Kidney epithelial cell (primary cell): Measurements from ENCODE around the gene RAB6B. TPM values are rescaled to one million over a fixed set of nuclear protein-coding genes. Genes with fewer than 3 reads are reported as not detected.

Source experiments
- DNase-seq: peaks from one replicate; pipeline ENCODE4 v3.0.0-alpha.2; 2010; ENCODE audit warnings: low read depth
- H3K27me3 ChIP-seq: 2 replicates; pipeline ENCODE4 v1.6.0; 2011; ENCODE audit warnings: low read length; ENCODE audit not compliant: control insufficient read depth, insufficient read depth
- H3K36me3 ChIP-seq: 2 replicates; pipeline ENCODE4 v1.5.1; 2011; ENCODE audit warnings: low read length; ENCODE audit not compliant: control insufficient read depth, insufficient read depth
- H3K4me3 ChIP-seq: 2 replicates; pipeline ENCODE4 v1.5.1; 2011; ENCODE audit warnings: low read depth, mild to moderate bottlenecking, control low read depth, low read length
- CTCF ChIP-seq: IDR thresholded peaks from 2 replicates; pipeline ENCODE4 v1.5.1; 2011; ENCODE audit warnings: mild to moderate bottlenecking, moderate library complexity, low read length, control low read depth, inconsistent platforms; ENCODE audit not compliant: insufficient read depth, poor library complexity, severe bottlenecking
- total RNA-seq: library from RNA; depleted of rRNA; stranded (reverse); fragments of >200 nt; gene quantifications from 2 replicates; pipeline ENCODE4 v1.2.3, GENCODE V29; 2015

The RAB6B gene
- total RNA-seq, 1 donor from 2014 or later = 4.4 TPM

DNA sequence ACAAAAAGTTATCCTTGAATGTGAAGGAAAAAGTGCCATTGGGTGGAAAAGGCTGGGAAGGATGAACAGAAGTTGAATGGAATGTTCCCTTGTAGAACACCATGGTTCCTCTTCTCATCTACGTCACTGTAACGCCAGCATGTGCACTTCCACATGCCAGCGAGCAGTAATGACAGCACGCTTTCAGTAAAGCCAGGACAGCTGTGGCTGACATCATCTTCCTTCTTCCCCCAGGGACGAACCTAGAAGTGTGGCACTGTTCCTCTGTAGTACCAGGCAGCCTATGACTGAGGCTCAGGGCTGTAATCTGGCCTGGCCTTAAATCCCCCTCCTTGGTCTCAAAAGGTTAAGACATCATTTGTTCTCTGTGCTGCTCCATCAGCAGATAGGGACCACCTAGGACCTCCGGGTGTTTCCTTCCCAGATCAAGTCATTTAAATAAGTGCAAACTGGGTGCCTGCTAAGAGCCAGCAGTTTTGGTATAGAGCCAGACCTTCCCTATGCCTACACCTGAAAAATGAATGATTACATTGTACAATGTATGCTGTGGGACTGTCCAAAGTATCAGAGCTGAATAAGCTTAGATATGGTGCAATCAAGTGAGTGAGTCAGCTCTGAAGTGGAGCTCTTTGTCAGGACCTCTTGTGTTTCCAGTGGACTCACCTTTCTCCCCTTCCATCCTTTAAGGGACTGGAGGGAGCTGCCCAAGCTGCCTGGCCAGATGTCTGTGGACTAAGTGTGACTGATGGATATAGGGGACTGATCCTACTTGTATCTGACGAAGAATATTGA lies 95.7 kb downstream of the RAB6B start:
- no peak overlapping the region for H3K4me3 ChIP-seq
- no peak for DNase-seq
- no peak for TF ChIP-seq CTCF
- no peaks in the 10 kb centered on the region for H3K27me3 ChIP-seq
- no peaks in the 10 kb centered on the region for H3K36me3 ChIP-seq

GRCh38 chr3:133797396-133798105 lies 98.1 kb downstream of the RAB6B start:
- no peak for DNase-seq

GRCh38 chr3:133792171-133792763 lies 103.4 kb downstream of the RAB6B start:
- Histone ChIP-seq H3K36me3 (no peaks in the 10 kb centered on the region), H3K27me3 (no peaks in the 10 kb centered on the region), H3K4me3 (no peak overlapping the region)
- no peak for TF ChIP-seq CTCF
- DNase-seq = no peak

More at GRCh38 chr3:133797396-133798105, 98.1 kb downstream of the RAB6B start:
- no peaks in the 10 kb centered on the region for H3K27me3 ChIP-seq
- no peak overlapping the region for H3K4me3 ChIP-seq
- TF ChIP-seq CTCF = no peak
- no peaks in the 10 kb centered on the region for H3K36me3 ChIP-seq

GRCh38 chr3:133788024-133788423 lies 107.7 kb downstream of the RAB6B start:
- no peak for TF ChIP-seq CTCF
- no peak for DNase-seq
- Histone ChIP-seq H3K27me3 (no peaks in the 10 kb centered on the region), H3K36me3 (no peaks in the 10 kb centered on the region), H3K4me3 (no peak overlapping the region)

GRCh38 chr3:133783762-133784161 lies 111.9 kb downstream of the RAB6B start:
- no peak for TF ChIP-seq CTCF
- H3K36me3 ChIP-seq = no peaks in the 10 kb centered on the region
- H3K27me3 ChIP-seq = no peaks in the 10 kb centered on the region
- DNase-seq = no peak
- H3K4me3 ChIP-seq = no peak overlapping the region
